CD4-positive, alpha-beta T cell (primary cell): ENCODE results near the gene MAPRE2. TPM values are rescaled to one million over a fixed set of nuclear protein-coding genes. Genes with fewer than 3 reads are reported as not detected.

Experiments
- ATAC-seq: fragments of 200-7000 bp; cut with Tn5 transposase; one replicate; pipeline ENCODE4 v1.10.0; 2022; ENCODE audit warnings: mild to moderate bottlenecking; ENCODE audit not compliant: poor library complexity
- CTCF ChIA-PET: fragments of 350-600 bp; sonication (Branson Sonifier 250); formaldehyde crosslinking; loops from one replicate; lab custom pipeline; 2021; ENCODE audit warnings: antibody characterized with exemption, inconsistent platforms; lab: Charles Lee
- POLR2A ChIA-PET: fragments of 350-600 bp; sonication (Branson Sonifier 250); formaldehyde crosslinking; loops from one replicate; lab custom pipeline; 2021; ENCODE audit warnings: antibody characterized with exemption, inconsistent platforms; lab: Charles Lee
- DNase-seq, 14 experiments: peaks; one replicate each; pipeline ENCODE4 v3.0.0-alpha.2; 2013 to 2020; ENCODE audit warnings: mixed read lengths in 2 of 14
- H3K27ac ChIP-seq, 2 donors: one replicate each; pipeline versions ENCODE4 v1.5.1 to v1.7.0; 2013; ENCODE audit warnings: low read length in 2 of 2, low read depth in 1 of 2, mild to moderate bottlenecking in 1 of 2
- H3K27me3 ChIP-seq, 2 experiments: 1 replicate in 1 of 2; 2 replicates in 1 of 2; pipeline versions ENCODE4 v1.6.1 to v1.7.0; 2013; ENCODE audit warnings: low read length in 2 of 2, control low read depth in 1 of 2, mild to moderate bottlenecking in 1 of 2, moderate library complexity in 1 of 2; ENCODE audit not compliant: insufficient read depth in 2 of 2, control insufficient read depth in 1 of 2
- H3K36me3 ChIP-seq: one replicate; pipeline ENCODE4 v1.6.1; 2013; ENCODE audit warnings: low read length, control low read depth; ENCODE audit not compliant: insufficient read depth
- H3K4me1 ChIP-seq: one replicate; pipeline ENCODE4 v1.6.1; 2013; ENCODE audit warnings: low read length, control low read depth; ENCODE audit not compliant: insufficient read depth
- H3K4me3 ChIP-seq: one replicate; pipeline ENCODE4 v1.5.1; 2013; ENCODE audit warnings: mild to moderate bottlenecking, low read length, moderate library complexity
- H3K9me3 ChIP-seq, 2 experiments: 1 replicate in 1 of 2; 2 replicates in 1 of 2; pipeline versions ENCODE4 v1.6.1 to v1.7.0; 2013; ENCODE audit warnings: low read length in 2 of 2, mild to moderate bottlenecking in 2 of 2, control low read depth in 1 of 2, moderate library complexity in 1 of 2; ENCODE audit not compliant: control insufficient read depth in 1 of 2, insufficient read depth in 1 of 2
- H3K27ac Mint-ChIP-seq: one replicate; pipeline ENCODE4 v1.8.0; 2020; ENCODE audit warnings: mixed read lengths
- H3K27me3 Mint-ChIP-seq: one replicate; pipeline ENCODE4 v1.8.0; 2021; ENCODE audit warnings: mixed read lengths
- H3K36me3 Mint-ChIP-seq: one replicate; pipeline ENCODE4 v1.8.0; 2021; ENCODE audit warnings: low read depth, mixed read lengths
- H3K4me1 Mint-ChIP-seq: one replicate; pipeline ENCODE4 v1.8.0; 2021; ENCODE audit warnings: low read depth, mixed read lengths
- H3K4me3 Mint-ChIP-seq: one replicate; pipeline ENCODE4 v1.8.0; 2020; ENCODE audit warnings: mild to moderate bottlenecking, mixed read lengths
- H3K9me3 Mint-ChIP-seq: one replicate; pipeline ENCODE4 v1.8.0; 2020; ENCODE audit warnings: mixed read lengths
- intact Hi-C, 2 experiments: fragments of 100-400 bp; cut with DNase I in 1 of 2; cut with micrococcal nuclease in 1 of 2; formaldehyde crosslinking; loops; one replicate each; pipeline versions ENCODE4 v1.15.1 to v1.9.0; 2023 to 2025; cut with DNase I, micrococcal nuclease
- total RNA-seq, 174 experiments: library from RNA in 2 of 174; stranded (reverse) in 2 of 174; gene quantifications; one replicate each; pipeline ENCODE4 v1.2.3 and lab custom pipeline; 2021 to 2026
- TF ChIP-seq, protein P1 (sequence below): fragments of 200-600 bp; IDR thresholded peaks from one replicate; pipeline ENCODE4 v1.8.0; 2022; ENCODE audit warnings: antibody characterized with exemption, mild to moderate bottlenecking

MAPRE2 gene
- total RNA-seq, 2 experiments from 2014 or later: 108 to 112 TPM

DNA sequence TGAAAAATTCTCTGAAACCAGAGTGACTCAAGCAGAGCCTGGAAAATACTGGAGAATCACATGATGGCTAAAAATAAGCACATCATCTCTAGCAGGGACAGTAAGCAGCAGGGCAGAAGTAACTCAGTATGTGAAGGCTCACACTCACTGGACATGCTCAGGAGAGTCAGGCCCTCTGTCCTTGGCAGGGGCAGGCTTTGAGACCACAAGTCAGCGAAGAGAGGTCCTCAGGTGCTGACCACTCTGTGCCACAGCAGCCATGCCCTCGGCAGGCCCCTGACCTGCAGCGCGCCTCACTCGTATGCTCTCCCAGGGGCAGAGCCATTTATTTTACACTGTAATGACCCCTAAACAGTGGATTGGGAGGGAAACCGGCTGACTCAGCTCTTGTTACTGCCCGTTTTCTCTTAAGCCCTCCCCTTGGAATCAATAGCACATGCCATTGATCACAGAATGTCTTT, 76.8 kb downstream of the MAPRE2 start:
- peaks cover 97% of the 10 kb centered on the region for H3K4me1 Mint-ChIP-seq
- no peaks in the 10 kb centered on the region for H3K27me3 Mint-ChIP-seq
- TF ChIP-seq, protein P1, sequence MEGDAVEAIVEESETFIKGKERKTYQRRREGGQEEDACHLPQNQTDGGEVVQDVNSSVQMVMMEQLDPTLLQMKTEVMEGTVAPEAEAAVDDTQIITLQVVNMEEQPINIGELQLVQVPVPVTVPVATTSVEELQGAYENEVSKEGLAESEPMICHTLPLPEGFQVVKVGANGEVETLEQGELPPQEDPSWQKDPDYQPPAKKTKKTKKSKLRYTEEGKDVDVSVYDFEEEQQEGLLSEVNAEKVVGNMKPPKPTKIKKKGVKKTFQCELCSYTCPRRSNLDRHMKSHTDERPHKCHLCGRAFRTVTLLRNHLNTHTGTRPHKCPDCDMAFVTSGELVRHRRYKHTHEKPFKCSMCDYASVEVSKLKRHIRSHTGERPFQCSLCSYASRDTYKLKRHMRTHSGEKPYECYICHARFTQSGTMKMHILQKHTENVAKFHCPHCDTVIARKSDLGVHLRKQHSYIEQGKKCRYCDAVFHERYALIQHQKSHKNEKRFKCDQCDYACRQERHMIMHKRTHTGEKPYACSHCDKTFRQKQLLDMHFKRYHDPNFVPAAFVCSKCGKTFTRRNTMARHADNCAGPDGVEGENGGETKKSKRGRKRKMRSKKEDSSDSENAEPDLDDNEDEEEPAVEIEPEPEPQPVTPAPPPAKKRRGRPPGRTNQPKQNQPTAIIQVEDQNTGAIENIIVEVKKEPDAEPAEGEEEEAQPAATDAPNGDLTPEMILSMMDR: no peak
- H3K27ac Mint-ChIP-seq: no peak overlapping the region
- H3K9me3 Mint-ChIP-seq: no peaks in the 10 kb centered on the region
- no peak overlapping the region for H3K27ac ChIP-seq
- H3K9me3 ChIP-seq: no peaks in the 10 kb centered on the region
- peaks cover 52% of the 10 kb centered on the region for H3K36me3 Mint-ChIP-seq
- H3K4me3 ChIP-seq: no peak overlapping the region
- H3K27me3 ChIP-seq: no peaks in the 10 kb centered on the region
- no peak overlapping the region for H3K4me3 Mint-ChIP-seq
- DNase-seq: no peak
- POLR2A ChIA-PET: no interaction called here
- intact Hi-C loops: no loop called here
- no peak for ATAC-seq
- peaks cover 8% of the 10 kb centered on the region for H3K36me3 ChIP-seq
- H3K4me1 ChIP-seq: peaks cover 21% of the 10 kb centered on the region
- CTCF ChIA-PET: no interaction called here

DNA sequence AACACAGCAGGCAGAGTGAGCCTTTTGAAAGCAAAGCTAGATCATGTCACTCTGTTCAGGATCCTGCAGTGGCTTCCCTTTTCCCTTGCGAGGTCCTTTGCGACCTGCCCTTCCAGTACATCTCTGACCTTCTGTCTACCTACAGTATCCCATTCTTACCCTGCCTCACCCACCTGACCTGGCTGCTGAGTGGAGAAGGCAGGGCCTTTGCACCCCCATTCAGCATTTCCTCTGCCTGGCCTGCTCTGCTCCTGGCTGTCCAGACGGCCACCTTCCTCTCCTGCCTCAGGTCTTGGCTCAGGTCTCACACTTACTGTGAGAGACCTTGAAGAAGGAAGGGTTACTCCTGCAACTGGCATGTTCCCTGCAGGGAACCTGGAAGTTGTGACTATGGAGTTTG, 77.4 kb downstream of the MAPRE2 start:
- Mint-ChIP-seq H3K27me3 (no peaks in the 10 kb centered on the region), H3K4me1 (peaks cover 97% of the 10 kb centered on the region), H3K27ac (peak overlapping the region; percentile 34), H3K4me3 (no peak overlapping the region), H3K36me3 (peaks cover 53% of the 10 kb centered on the region), H3K9me3 (no peaks in the 10 kb centered on the region)
- H3K9me3 ChIP-seq: peaks cover 0 to 3% of the 10 kb centered on the region in 2 experiments
- CTCF ChIA-PET: no interaction called here
- peaks cover 8% of the 10 kb centered on the region for H3K36me3 ChIP-seq
- H3K4me3 ChIP-seq: no peak overlapping the region
- no peak for ATAC-seq
- H3K27me3 ChIP-seq: no peaks in the 10 kb centered on the region
- H3K27ac ChIP-seq: no peak overlapping the region
- no peak for DNase-seq
- intact Hi-C loops: no loop called here
- TF ChIP-seq, protein P1: no peak
- POLR2A ChIA-PET: no interaction called here
- peaks cover 26% of the 10 kb centered on the region for H3K4me1 ChIP-seq

DNA sequence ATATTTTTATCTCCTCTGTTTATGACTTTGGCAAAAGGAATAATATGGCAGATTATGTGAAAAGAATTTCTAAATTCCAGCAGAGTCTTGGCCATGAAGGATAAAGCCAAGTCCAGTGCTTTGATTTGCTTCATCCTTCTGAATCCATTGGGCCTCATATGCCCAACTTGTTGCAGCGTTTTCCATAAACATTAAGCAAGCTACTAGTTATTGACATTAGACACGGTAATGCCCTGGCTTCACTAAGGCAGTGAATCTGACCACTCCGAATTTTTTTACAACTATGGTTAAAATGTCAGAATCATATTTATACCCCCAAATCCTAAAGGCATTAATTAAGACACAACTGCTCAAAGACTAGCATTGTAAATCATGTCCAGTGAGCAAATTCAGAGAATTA, 79.8 kb downstream of the MAPRE2 start:
- Histone ChIP-seq H3K27me3 (no peaks in the 10 kb centered on the region), H3K4me3 (no peak overlapping the region), H3K4me1 (peaks cover 26% of the 10 kb centered on the region), H3K27ac (no peak overlapping the region), H3K9me3 (peaks cover 0 to 3% of the 10 kb centered on the region in 2 experiments), H3K36me3 (peaks cover 12% of the 10 kb centered on the region)
- peaks cover 49% of the 10 kb centered on the region for H3K36me3 Mint-ChIP-seq
- no peaks in the 10 kb centered on the region for H3K9me3 Mint-ChIP-seq
- TF ChIP-seq, protein P1: no peak
- H3K4me1 Mint-ChIP-seq: peaks cover 86% of the 10 kb centered on the region
- intact Hi-C loops: loop anchor here in 1 of 2 experiments (2.0 to 5.0 kb wide), 2 partner anchors 14 to 94 kb away; no protein-coding TSS in a partner anchor
- no peaks in the 10 kb centered on the region for H3K27me3 Mint-ChIP-seq
- ChIA-PET POLR2A (no interaction called here), CTCF (interaction anchor here (1.8 kb wide), 1 partner anchor 92 kb away, joined by 6 read pairs; no protein-coding TSS in a partner anchor)
- H3K27ac Mint-ChIP-seq: peak overlapping the region; percentile 39
- DNase-seq (no peak), ATAC-seq (no peak)
- H3K4me3 Mint-ChIP-seq: no peak overlapping the region
